ENCODE data around the gene SEMA4D.

SEMA4D gene, protein sequence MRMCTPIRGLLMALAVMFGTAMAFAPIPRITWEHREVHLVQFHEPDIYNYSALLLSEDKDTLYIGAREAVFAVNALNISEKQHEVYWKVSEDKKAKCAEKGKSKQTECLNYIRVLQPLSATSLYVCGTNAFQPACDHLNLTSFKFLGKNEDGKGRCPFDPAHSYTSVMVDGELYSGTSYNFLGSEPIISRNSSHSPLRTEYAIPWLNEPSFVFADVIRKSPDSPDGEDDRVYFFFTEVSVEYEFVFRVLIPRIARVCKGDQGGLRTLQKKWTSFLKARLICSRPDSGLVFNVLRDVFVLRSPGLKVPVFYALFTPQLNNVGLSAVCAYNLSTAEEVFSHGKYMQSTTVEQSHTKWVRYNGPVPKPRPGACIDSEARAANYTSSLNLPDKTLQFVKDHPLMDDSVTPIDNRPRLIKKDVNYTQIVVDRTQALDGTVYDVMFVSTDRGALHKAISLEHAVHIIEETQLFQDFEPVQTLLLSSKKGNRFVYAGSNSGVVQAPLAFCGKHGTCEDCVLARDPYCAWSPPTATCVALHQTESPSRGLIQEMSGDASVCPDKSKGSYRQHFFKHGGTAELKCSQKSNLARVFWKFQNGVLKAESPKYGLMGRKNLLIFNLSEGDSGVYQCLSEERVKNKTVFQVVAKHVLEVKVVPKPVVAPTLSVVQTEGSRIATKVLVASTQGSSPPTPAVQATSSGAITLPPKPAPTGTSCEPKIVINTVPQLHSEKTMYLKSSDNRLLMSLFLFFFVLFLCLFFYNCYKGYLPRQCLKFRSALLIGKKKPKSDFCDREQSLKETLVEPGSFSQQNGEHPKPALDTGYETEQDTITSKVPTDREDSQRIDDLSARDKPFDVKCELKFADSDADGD

DNA sequence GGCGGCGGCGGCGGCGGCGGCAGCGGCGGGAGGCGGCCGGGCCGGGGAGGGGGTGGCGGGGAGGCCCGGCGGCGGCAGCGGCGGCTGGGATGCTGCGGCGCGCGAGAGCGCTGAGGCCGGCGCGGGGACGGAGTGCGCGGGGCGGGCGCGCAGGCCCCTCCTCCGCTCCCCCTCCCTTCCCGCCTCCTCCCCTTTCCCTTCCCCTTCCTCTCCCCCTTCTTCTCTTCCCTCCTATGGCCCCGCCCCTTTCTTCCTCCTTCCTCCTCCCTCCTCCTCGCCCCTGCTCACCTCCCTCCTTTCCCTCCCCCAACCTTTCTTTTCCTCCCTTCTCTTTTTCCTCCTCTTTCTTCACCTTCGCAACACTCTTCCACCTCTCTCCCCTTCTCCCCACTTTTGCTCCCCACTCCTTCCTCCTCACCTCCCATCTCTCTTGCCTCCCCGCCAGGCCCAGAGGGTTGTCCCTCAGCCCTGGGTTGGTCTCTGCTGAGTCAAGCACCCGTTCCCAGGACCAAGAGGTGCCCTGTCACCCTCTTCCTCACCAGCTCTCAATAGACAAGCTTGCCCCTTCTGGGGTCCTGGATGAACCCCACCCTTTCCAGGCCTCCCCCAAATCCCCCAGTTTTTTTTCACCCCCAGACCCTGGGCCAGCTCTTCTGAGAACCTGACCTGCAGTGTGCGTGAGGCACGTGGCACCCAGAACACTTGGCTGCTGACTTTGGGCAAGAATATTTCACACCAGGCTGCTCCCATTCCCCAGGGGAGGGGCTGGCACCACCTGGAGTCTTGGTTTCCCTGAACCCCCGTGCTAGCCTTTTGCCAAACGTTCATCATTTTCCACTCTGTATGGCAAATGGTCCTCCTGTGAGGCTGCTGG lies at the start of gene SEMA4D:
Gene SEMA4D (minus strand): TSS at position 136 of the 874 bp plus-strand sequence. CDS start 92,657 bp downstream, outside the sequence.
- DNase-seq = peak; percentile 81

DNA sequence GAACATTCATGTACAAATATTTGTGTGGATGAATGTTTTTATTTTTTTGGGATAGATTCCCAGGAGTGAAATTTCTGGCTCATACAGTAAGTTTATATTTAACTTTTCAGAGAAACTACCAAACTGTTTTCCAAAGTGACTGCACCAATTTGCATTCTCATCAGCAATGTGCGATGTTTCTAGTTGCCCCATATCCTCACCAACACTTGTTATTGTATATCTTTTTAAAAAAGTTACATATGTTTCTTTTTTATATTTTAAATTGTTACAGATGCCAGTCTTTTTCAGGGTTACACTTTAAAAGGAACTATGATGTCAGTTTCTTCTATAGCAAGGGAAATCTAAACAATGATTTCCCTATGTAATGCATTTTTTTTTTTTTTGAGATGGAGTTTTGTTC lies 49.1 kb upstream of the SEMA4D start:
- no peak for DNase-seq

DNA sequence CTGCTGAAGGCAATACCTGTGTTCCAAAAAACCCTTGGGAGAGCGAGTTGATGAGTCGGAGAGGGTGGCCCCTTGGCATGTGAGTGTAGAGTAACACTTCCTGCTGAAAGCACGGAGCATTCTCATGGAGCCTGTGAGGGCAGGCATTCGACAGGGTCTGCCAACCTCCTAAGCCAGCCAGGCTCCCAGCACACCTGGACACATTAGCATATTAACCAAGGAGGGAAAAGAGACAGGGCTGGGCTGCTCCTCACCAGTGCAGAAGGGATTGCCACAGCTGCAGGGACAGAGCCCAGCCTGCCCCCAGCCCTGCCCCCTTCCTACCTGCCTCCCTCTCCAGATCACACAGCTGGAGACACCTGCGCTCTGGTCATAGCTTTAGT lies 46.4 kb upstream of the SEMA4D start:
- no peak for DNase-seq

DNA sequence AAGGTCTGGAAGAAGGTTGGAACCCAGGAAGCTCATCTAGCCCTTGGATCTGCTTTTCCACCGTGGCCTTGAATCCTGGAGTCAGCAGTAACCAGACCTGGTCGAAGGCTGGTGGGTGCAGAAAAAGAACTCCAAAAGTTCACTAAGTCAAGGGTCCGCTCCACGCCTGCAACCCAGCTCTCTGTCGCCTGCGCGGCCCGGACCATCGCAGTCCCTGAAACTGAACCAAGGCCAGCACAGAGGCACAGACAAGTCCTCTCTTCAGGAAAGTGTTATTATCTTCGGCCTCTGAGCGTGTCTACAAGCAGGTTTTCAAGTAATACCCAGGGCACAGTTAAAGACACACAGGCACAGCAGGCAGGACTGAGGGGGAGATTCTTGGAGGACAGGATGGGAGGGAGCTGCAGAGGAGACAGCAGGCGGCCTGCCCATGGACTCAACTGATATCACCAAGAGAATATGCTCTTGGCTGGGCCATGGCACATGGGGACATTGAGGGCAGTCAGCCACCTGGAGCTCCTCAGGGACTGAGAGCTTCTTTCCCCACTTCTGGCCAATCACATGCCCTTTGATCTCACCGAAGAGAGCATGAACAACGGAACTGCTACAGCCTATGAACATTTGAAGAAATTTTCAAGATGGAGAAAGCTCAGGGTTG lies 45.8 kb upstream of the SEMA4D start:
- no peak for DNase-seq

DNA sequence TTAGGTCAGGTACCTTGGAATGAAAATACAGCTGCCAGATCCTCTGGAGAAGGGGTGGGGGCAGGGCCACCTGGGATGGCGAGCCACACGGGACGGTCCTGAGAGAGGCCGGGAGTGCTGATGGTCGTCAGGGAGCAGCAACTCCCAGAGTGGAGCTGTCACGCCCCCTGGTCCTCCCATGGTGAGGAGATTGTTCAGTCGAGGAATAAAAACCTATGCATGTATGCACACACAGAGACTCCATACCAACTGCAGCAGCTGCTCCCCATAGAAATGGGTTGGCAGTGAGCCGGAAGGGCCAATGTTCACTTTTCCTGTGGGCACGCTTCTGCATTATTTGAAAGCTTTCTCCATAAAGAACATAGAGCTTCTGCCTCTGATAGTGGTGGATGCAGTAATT lies 45.2 kb upstream of the SEMA4D start:
- no peak for DNase-seq

DNA sequence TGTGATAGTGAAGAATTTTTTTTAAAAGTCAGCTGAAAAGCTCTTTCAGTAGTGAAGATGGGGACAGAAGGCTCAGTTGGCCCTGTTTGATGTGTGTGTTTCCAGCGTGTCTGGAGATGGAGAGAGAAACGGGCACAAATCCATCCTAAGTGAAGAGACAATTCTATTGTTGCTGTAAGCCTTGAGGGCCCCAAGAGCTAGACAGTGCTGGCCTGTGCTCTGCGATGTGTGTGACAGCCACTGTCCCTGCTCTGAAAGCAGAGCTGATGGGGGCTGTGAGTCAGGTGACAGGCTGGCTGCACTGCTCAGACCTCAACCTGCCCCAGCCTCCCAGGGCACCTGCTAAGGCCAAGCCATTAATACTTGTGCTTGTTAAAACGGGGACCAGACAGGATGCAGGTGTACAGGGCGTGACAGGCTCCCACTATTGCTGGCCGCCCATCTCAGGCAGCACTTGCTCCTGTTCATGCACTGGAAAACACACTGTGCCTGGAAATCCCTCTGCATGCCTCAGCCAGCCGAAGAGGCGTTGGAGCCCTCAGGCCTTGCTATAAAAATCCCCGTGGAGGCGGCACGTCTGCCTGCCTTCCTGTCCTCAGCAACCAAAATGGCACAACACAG lies 44.6 kb upstream of the SEMA4D start:
- no peak for DNase-seq

DNA sequence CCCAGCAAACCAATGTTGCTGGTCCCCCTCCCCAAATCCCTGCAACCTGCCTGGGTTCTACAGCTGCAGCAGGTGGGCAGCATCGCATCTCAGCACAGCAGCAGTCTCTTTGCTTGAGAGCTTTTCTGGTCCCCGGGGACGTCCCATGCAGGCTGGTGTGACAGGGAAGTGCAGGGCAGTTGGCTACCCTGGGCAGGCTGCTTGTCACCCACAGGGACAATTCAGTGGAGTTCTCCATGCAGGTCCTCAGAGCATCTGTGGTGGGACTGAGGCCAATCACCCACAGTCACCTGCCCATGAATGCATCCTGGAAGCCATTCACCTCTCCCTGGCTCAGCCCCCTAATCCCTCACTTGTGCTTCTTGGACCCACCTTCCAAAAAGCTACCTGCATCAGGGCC lies 43.9 kb upstream of the SEMA4D start:
- no peak for DNase-seq

DNA sequence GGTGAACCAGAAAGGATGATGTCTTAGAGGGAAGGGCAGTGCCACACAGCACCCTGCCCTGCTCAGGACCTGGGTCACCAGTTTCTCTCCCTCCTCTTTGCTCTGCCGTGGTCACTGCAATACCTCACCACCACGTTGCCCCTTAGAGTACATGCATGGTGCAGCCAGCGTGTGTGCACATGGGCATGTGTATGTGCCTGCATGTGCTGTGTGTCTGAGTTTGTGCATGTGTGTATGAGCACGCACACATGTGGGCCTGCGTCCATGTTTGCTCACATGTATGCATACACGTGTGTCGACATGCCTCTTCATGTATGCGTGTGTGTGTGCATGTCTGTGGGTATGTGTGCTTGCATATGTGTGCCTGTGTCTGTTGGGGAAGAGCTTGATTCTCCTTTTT lies 41.5 kb upstream of the SEMA4D start:
- DNase-seq = no peak

DNA sequence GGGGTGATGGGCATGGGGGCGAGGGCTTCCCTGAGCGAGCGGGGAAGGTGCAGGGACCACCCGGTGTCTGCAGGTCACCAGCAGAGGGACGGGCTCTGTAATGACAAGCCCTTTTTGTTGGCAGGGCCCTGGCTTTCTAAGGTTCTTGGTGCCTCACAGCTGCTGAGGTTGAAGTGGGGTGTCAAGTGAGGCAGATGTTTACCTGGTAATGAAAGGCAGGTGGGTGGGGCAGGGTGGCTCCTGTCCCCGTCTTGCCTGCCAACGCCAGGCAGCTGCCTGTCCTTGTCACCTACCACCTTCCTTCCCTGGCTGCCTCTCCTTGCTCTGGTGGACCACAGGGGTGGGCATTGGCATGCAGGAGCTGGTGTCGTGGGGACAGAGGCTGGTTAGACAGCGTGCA lies 41.0 kb upstream of the SEMA4D start:
- DNase-seq = no peak

DNA sequence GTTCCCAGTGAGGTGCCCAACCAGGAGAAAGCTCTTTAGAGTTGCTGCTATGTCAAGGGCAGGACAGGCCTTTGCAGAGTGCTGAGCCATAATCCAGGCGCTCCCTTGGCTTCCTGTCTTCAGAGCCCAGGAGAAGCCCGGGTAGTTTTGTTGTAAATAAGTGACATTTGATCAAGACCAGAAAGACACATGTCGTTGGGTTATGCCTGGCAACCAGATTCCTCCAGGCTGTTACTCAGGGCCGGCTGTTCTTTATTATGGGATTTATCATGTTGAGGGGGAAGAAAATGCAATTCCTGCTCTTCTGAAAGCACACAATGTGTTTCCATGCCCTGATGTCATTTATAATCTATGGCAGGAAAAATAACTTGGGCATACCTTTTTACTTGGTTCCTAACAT lies 39.3 kb upstream of the SEMA4D start:
- DNase-seq = no peak

DNA sequence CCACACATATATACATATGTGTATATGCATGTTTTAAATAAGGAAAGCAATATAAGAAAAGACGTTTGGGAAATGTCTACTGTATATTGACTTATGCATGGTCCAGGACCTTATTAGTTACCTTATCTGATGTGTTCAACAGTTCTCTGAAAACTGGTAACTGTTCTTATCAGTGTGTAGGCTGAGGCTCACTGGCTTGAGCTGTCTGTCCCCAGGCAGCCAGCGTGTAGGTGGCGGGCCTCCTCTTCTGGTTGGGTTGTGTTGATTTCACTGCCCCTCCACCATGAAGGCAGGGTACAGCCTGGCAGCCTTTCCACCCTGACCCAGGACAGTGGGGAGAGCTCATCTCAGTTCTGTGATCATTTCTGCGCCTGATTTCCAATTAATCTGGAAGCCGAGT lies 38.7 kb upstream of the SEMA4D start:
- DNase-seq = peak; percentile 62

DNA sequence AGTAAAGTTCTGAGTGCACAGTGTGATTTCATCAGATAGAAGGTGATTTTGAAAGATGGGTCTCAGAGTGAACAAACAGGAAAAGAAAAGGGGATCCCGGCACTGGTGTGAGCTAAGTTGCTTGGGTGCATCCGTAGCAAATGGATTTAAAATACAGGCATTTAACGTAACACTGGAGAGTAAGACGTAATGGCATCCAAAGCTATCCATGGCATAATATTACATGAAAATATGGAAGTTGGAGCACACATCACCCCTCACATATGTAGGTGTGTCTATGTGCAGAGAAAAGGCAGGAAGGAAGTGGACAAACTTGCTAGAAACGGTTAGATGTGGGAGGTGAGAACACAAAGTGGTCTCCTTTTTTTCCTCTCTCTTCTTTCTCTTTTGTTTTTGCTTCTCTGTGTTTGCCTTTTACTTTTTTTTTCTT lies 38.2 kb upstream of the SEMA4D start:
- DNase-seq = peak; percentile 34

DNA sequence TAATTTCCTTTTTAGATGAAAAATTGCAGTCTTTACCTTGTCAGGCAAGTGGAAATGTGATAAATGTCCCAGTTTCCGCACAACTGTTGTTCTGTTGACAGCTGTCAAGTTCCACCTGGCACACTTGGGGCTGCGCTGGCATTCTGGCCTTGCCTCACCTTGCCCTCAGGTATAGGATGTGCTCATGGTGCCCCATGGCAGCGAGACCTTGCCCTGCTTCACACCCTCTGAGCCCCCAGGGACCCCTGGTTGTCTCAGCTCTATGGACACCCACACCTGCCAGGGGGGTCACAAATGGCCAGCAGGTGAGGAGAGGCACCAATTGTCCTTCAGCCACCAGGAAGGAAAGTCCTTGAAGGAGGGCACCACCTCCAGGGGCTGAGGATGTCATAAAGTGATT lies 37.5 kb upstream of the SEMA4D start:
- DNase-seq = no peak

DNA sequence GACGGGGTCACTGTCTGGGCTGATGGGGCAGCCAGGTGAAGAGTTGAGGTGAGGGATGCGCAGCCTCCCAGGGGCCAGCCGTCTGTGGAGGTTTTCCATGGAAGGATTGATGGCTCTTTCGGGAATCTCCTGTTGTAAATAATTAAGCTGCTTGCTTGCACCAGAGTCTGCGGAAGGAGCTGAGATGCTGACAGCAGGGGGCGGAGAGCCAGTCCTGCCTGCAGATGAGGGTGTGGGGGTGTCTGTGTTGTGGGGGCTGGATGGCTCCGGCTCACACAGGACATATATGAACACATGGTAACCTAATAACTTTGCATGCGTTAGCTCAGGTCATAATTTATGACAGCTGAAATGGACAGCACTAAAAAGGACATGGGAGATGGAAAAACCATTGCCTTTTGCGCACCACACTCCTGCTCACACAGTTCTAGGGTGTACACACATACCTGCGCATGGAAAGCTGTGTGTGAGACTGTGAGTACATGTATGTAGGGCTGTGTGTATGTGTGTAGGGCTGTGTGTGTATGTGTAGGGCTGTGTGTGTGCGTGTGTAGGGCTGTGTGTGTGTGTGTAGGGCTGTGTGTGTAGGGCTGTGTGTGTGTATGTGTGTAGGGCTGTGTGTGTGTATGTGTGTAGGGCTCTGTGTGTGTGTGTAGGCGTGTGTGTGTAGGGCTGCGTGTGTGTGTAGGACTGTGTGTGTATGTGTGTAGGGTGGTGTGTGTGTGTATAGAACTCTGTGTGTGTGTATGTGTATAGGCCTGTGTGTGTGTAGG lies 36.8 kb upstream of the SEMA4D start:
- DNase-seq = peak; percentile 26

DNA sequence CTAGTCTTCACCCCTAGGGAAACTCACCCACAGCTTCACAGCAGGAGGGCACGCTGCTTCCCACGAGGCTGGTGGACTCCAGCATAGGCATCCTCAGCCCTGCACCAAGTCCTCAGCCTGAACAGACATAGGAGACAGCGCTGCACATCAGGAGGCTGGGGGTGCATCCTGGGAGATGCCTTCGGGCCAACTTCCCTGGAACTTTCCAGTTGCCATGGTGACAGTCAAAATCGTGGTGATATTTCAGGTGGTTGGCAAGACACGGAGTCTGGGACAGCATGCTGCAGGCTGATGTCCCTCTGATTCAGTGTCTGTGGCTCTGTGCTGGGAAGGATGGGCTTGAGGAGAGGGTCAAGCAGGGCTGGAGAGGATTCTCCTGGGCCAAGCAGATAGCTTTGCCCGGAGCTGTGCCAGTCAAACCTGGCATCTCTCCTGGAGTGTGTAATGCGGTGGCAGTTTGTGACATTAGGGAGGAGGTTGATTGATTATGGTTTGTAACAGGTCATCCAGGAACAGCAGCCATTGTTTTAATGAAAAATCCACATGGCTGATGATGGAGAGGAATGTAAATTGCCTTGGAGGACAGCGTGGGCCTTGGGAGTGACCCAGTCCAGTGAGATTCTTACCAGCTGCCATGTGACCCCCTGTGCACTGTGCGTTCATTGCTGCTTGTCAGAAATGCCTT lies 35.6 kb upstream of the SEMA4D start:
- DNase-seq = peak; percentile 26

DNA sequence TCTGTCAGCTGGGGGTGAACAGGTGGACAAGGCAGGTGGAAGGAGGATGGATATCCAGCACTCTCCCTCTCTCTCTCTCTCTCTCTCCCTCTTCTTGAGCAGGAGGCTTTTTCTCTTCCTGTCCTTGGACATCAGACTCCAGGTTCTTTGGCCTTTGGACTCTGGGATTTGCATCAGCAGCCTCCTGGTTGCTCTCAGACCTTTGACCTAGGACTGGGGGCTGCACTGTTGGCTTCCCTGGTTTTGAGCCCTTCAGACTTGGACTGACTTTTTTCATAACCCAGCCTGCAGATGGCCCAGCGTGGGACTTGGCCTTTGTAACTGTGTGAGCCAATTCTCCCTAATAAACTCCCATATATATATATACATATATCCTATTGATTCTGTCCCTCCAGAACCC lies 35.0 kb upstream of the SEMA4D start:
- peak; percentile 24 for DNase-seq

DNA sequence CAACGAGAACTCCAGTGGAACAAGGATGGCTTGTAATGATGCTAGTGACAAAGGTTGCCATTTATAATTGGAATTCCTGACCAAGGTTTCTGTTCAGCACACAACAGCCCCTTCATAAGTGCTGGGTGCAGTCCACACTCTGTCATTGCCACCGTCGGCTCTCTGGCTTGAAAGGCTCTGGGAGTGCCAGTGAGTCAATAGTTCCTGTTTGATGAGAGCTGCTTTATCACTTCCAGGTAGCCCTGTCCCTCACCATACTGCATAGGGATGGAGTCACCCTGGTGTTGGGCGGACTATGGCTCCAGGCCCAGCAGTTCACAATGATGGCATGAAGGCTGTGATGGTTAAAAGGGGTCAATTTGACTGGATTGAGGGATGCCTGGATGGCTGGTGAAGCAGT lies 34.6 kb upstream of the SEMA4D start:
- DNase-seq = peak; percentile 60

DNA sequence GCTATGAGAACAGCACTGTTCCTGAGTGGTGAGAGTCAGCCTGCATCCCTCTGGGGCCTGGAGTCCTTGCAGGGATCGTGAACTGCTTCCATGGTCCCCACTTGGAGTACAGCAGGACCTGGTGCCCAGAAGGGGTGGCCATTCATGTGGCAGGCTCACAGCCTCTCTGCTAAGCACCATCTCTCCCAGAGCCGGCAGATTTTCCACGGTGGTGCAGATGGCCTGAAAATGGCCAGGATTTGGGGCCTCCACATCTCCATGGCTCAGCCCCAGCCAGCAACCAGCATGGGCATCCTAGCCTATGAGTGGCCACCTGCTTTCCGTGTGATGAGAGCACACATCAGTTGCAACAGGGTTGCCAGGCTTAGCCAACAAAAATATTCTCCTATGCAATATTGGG lies 33.9 kb upstream of the SEMA4D start:
- no peak for DNase-seq

DNA sequence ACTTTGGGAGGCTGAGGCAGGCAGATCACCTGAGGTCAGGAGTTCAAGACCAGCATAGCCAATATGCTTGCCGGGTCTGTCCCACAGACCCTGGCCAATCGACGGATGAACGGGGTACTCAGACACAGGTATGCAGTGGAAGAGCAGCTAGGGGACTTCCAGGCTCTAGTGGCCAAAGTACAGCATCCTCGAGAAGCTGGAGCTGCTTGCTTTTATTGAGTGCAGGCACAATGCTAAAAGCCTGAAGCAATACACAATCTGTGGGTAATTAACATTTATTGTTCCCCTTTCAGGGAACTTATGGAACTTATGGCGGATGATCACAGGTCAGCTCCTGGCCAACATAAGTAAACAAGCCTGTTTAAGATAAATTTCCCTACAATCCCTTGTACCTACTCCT lies 32.8 kb upstream of the SEMA4D start:
- no peak for DNase-seq

DNA sequence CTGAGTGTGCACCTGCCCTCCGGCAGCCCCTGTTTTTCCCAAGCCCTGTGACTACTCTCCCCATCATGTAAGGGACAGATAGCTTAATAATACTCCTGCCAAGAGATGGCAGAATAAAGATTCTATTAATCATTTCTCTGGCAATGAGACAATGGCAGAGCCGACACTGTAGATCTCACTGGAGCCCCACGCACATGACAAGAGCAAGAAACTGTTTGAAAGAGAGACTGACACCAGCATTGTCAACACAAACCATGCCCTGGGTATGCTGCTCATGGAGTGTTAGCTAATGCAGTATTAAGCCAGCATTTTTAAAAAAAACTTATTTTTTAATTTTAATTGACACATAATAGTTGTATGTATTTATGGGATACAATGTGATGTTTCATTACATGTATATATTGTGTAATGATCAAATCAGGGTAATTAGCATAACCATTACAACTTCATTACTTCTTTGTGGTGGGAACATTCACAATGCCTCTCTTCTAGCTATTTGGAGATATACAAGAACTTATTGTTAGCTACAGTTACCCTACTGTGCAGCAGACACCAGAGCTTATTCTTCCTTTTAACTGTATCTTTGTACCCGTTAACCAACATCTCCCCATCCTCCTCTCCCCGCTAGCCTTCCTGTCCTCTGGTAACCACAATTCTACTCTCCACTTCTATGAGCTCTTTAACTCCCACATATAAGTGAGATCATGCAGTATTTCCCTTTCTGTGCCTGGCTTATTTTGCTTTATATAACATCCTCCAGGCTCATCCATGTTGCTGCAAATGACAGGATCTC lies 31.5 kb upstream of the SEMA4D start:
- no peak for DNase-seq

All from stimulated activated CD8-positive, alpha-beta memory T cell treated with anti-CD3 and anti-CD28 coated beads, Interleukin-4, amount 100 ng/mL, for 48 hours (primary cell).